Urothelium cell line (cell line): ENCODE data around the gene AVP.
"Not testable (repeated sequence)": the region's sequence is repeated elsewhere in the genome, so short reads cannot be mapped to it uniquely, and the experiment has no call there.

Experiments used
- DNase-seq: peaks from one replicate; pipeline ENCODE4 v3.0.0; 2011; ENCODE audit warnings: low spot score, mixed read lengths
- FAIRE-seq: peaks from 2 replicates; lab custom pipeline; 2011; peaks lifted over from hg19 to GRCh38; lab: Jason Lieb, UNC

AVP gene, protein sequence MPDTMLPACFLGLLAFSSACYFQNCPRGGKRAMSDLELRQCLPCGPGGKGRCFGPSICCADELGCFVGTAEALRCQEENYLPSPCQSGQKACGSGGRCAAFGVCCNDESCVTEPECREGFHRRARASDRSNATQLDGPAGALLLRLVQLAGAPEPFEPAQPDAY

DNA sequence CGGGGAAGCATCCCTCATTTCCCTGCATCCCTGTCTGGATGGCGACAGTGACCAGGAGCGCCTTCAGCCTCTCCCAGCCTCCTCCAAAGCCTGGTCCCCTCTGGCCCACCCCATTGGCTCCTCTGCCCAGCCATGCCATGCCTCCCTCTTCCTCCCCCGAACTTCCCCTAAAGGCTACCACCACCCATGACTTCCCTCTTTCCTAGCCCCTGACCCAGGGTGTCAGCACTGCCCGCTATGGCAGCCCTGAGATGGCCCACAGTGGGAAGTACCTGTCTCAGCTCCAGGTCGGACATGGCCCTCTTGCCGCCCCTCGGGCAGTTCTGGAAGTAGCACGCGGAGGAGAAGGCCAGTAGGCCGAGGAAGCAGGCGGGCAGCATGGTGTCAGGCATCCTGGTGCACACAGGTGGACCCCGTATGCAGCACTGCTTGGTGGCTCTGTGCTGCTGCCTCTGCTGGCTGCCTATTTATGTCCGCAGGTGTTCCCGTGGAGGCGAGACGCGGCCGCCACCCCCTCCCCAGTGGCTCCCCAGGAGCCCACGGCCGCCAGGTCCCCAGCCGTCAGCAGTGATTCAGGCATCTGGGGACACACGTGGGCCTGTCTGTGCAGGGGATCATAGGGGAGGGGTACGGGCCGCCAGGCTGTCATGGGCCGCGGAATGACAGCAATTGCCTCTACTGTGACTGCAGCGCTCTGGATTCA lies at the start of gene AVP:
Gene AVP, minus strand, starts transcription at position 442 of the 703 bp plus-strand sequence. Its CDS starts 50 bp downstream, at position 392.
- DNase-seq (no peak), FAIRE-seq (no peak)

DNA sequence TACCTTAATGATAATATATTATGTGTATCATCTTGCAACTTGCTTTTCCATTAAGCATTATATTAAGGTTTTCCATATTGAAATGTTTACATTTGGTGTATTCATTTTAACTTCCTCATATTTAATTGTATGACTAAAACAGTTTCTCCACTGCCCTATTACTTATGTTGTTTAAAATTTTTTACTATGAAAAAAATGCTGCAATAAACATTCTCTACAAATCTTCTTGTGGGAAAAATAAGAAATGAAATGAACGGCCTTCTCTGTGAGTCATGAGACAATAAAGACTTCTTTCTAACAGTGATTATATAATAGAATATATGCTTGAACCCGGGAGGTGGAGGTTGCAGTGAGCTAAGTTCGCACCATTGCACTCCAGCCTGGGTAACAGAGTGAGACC lies 49.6 kb upstream of the AVP start:
- no peak for DNase-seq

DNA sequence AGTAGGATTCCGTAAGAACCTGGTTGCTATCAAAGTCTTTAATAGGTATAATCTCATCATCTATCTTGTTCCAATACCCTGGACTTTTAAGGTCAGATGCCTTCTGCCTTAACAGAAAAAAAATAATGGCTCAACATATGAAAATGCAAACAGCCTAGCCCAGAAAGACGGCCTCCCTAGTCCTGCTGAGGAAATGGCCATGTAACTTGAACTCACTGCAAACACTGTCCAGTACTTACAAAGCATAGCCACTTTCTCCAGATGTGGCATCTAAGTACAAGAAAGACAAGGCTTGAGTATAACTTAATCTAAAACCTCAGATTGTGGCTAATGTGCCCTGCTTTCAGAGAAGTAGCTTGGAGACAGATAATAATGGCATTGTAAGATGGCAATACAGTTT lies 48.6 kb upstream of the AVP start:
- FAIRE-seq (no peak), DNase-seq (no peak)

More for the DNA sequence above, 49.6 kb upstream of the AVP start:
- no peak for FAIRE-seq

DNA sequence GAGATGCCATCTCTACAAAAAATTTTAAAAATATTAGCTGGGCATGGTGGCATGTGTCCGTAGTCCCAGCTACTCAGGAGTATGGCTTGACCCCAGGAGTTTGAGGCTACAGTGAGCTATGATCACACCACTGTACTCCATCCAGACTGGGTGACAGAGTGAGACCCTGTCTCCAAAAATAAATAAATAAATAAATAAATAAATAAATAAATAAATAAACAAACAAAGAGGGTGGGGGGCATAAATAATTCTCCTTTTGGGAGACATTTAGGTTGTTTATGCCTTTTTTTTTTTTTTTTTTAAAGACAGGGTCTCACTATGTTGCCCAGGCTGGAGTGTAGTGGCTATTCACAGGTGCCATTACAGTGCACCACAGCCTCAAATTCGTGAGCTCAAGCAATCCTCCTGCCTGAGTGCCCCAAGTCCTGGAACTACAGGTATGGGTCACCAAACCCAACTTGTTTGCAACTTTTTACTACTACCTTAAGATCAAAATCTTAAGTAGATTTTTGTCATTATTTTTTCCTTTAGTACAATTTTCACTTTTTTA lies 45.6 kb upstream of the AVP start:
- no peak for FAIRE-seq
- no peak for DNase-seq

DNA sequence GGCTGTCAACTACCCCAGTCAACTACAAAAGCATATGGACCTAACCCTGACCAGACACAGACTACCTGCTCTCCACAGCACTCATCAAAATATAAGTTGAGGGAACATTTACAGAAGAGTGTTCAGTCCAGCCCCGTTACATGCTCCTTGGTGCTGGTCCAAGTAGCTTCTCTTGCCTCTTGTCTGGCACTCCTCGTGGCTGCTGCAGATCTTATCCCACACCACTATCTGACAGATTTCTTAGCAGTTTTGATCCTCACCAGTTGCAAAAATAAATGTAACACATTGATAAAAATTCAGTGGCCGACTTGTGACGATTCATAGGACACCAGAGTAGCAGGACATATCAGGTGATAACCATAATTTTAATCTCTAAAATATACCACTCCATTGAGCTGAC lies 44.6 kb upstream of the AVP start:
- no peak for DNase-seq
- FAIRE-seq: no peak

DNA sequence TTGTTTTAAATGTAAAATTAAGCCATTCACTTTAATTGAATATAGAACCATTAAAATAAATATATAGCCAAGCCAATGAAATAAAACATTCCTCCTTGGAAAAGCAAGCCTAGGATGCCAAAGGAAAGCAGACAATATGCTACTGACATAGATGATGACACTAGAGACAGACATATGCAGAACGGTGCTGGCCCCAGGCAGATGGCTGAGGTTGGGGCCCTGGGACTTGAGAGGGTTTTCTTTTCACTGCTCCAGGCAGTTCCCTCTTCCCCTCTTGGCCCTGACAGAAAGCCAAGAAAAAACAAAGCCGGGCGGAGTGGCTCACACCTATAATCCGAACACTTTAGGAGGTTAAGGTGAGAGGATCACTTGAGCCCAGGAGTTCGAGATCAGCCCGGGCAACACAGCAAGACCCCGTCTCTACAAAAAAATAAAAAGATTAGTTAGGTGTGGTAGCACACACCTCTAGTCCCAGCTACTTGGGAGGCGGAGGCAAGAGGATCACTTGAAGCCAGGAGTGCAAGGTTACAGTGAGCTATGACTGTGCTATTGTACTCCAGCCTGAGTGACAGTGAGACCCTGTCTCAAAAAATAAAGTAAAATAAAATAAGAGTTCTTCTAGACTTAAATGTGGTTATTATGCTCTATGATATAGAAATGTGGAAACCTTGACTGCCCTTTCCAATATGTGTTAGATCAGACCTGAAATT lies 43.9 kb upstream of the AVP start:
- no peak for DNase-seq
- FAIRE-seq: no peak

DNA sequence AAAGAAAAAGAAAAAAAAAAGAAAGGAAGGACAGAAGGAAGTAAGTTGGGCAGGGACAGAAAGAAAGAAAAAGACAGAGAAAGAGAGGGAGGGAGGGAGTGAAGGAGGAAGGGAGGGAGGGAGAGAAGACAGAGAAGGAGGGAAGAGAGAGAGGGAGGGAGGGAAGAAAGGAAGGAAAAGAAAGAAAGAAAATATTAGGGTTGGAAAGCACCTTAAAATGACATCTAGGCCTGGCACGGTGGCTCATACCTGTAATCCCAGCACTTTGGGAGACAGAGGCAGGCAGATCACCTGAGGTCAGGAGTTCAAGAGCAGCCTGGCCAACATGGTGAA lies 42.0 kb upstream of the AVP start:
- DNase-seq: no peak

DNA sequence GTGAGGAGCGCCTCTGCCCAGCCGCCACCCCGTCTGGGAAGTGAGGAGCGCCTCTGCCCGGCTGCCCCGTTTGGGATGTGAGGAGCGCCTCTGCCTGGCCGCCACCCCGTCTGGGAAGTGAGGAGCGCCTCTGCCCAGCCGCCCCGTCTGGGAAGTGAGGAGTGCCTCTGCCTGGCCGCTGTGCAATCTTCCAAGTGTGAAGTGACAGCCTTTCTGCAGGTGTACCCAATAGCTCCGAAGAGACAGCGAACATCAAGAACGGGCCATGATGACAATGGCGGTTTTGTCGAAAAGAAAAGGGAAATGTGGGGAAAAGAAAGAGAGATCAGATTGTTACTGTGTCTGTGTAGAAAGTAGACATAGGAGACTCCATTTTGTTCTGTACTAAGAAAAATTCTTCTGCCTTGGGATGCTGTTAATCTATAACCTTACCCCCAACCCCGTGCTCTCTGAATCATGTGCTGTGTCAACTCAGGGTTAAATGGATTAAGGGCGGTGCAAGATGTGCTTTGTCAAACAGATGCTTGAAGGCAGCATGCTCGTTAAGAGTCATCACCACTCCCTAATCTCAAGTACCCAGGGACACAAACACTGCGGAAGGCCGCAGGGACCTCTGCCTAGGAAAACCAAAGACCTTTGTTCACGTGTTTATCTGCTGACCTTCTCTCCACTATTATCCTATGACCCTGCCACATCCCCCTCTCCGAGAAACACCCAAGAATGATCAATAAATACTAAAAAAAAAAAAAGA lies 41.4 kb upstream of the AVP start:
- FAIRE-seq: not testable (repeated sequence)

More for the DNA sequence above, 42.0 kb upstream of the AVP start:
- no peak for FAIRE-seq

DNA sequence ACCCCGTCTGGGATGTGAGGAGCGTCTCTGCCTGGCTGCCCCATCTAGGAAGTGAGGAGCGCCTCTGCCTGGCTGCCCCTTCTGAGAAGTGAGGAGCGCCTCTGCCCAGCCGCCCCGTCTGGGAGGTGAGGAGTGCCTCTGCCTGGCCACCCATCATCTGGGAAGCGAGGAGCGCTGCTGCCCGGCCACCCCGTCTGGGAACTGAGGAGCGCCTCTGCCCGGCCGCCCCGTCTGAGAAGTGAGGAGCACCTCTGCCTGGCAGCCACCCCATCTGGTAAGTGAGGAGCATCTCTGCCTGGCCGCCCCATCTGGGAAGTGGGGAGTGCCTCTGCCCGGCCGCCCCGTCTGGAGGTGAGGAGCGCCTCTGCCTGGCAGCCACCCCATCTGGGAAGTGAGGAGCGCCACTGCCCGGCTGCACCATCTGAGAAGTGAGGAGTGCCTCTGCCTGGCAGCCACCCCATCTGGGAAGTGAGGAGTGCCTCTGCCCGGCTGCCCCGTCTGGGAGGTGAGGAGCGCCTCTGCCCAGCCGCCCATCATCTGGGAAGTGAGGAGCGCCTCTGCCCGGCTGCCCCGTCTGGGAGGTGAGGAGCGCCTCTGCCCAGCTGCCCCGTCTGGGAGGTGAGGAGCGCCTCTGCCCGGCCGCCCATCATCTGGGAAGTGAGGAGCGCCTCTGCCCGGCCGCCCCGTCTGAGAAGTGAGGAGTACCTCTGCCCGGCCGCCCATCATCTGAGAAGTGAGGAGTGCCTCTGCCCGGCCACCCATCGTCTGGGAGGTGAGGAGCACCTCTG lies 40.4 kb upstream of the AVP start:
- FAIRE-seq, DNase-seq: not testable (repeated sequence)

More for the DNA sequence above, 41.4 kb upstream of the AVP start:
- DNase-seq: not testable (repeated sequence)

DNA sequence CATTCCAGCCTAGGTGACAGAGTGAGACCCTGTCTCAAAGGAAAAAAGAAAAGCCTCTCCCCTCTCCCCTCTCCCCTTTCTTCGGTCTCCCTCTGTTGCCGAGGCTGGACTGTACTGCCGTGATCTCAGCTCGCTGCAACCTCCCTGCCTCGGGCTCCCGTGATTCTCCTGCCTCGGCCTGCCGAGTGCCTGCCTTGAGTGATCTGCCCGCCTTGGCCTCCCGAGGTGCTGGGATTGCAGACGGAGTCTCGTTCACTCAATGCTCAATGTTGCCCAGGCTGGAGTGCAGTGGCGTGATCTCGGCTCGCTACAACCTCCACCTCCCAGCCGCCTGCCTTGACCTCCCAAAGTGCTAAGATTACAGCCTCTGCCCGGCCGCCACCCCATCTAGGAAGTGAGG lies 39.6 kb upstream of the AVP start:
- DNase-seq, FAIRE-seq: not testable (repeated sequence)

DNA sequence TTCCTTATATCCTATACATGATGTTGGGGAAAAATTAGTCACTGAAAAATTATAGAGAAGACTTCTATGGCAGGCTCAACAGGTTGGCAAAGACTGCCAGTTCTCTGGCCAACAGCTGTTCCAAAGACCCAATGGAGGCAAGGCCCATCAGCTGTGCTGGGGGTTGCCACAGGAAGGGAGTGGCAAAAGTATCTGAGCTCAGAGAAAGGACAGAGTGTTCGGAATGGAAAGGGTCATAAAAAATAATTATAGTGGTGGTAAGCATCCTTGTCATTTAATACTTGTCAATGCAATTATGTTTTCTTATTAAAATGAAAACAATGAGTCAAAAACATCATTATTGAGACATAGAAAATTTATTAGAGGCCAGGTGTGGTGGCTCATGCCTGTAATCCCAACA lies 39.0 kb upstream of the AVP start:
- DNase-seq (no peak), FAIRE-seq (no peak)

DNA sequence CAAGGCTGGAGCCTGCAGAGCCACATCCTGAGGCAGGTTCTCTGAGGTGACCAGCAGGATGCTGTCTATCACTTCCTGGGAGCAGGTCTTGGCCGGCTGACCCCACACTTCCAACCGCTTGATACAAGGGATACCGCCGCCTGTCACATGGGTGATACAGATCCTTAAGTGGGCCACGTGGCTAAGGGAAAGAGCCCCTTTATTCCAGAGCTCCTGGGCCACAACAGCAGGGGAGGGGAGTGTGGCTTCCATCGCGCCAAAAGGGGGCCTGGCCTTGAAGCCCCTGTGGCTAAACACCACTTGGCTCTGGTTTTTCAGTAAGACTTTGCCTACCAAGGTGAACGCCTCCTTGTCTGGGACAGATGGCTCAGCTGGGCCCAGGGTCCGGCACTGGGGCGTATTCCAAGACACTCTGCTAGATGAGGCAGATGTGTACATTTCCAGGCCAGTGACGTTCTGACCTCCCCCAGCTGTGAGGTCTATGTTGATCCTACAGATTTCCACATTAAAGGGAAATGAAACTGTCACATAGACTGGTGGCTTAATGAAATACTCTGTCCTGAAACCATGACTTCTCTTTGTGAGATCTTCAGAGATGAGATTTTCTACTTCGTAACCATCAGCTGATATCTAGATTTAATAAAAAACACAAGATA lies 37.6 kb upstream of the AVP start:
- no peak for FAIRE-seq

DNA sequence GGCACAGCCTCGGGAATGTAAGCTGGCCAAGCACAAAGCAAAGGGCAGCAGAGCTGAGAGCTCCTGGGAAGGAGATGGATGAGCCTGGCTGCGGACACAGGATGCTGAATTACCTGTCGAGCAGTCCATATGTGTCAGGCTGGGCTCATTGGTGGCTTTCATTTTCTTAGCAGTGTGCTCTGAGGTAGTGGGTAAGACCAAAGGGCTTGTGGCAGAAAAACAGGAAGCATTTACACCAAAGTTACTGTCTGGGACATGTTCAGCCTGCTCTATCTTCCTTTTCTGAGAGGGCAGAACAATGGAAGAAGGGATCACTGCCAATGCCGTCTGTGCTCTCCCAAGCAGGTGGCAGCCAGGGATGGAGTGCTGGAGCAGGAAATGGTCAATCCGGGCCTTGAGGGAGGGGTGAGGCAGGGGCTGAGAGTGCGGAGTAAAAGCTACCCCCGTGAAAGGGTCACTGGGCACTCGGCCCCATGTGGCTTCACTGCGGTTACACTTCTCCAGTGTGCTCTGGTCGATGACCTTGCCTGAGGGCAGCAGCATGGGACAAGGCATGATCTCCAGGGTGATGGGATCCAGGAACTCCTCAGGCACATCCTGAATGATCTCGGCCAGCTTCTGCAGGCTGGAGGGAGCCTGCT lies 36.9 kb upstream of the AVP start:
- no peak for DNase-seq
- no peak for FAIRE-seq

More for the DNA sequence above, 37.6 kb upstream of the AVP start:
- DNase-seq: no peak

DNA sequence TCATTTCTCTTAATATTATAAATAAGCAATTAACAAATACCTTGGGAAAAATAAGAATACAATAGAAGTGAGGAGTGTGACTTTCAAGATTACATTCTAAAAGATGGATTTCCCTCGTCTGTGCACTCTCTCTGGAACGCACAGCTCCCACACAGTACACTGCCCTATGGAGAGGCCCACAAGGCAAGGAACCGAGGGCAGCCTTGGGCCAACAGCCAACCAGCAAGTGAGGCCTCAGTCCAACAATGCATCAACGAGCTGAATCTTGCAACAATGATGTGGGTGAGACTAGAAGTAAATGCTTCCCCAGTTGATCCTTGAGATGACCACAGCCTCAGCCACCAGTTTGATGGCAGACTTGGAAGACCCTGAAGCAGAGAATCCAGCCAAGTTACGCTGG lies 34.5 kb upstream of the AVP start:
- no peak for FAIRE-seq
- DNase-seq: no peak

DNA sequence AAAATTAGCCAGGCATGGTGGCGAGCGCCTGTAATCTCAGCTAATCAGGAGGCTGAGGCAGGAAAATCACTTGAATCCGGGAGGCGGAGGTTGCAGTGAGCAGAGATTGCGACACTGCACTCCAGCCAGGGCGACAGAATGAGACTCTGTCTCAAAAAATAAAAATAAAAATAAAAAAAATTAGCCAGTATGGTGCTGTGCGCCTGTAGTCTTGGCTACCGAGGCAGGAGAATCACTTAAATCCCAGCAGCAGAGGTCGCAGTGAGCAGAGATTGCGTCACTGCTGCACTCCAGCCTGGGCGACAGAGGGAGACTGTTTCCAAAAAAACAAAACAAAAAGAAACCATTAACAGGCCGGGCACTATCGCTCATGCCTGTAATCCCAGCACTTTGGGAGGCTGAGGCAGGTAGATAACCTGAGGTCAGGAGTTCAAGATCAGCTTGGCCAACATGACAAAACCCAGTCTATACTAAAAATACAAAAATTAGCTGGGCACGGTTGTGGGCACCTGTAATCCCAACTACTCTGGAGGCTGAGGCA lies 33.4 kb upstream of the AVP start:
- not testable (repeated sequence) for FAIRE-seq
- peak; percentile 30 for DNase-seq

DNA sequence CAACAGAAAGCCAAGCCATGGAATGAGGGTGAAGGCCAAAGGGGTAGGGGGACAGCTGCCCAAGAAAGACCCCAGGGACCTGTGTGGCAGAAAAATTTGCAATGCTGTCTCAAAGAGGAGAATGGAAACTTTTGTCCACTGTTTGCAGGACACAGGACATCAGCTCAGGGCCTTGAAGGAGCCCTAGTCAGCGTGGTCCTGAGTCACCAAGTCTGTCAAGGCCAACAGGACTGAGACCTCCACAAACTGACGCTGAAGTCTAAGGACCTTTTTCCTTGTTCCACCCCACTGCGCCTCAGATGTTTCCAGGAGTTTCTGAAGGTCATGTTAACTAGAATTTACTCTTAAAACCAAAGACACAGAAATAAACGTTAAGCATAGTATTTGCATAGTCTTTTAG lies 31.8 kb upstream of the AVP start:
- FAIRE-seq: no peak
- DNase-seq: no peak

DNA sequence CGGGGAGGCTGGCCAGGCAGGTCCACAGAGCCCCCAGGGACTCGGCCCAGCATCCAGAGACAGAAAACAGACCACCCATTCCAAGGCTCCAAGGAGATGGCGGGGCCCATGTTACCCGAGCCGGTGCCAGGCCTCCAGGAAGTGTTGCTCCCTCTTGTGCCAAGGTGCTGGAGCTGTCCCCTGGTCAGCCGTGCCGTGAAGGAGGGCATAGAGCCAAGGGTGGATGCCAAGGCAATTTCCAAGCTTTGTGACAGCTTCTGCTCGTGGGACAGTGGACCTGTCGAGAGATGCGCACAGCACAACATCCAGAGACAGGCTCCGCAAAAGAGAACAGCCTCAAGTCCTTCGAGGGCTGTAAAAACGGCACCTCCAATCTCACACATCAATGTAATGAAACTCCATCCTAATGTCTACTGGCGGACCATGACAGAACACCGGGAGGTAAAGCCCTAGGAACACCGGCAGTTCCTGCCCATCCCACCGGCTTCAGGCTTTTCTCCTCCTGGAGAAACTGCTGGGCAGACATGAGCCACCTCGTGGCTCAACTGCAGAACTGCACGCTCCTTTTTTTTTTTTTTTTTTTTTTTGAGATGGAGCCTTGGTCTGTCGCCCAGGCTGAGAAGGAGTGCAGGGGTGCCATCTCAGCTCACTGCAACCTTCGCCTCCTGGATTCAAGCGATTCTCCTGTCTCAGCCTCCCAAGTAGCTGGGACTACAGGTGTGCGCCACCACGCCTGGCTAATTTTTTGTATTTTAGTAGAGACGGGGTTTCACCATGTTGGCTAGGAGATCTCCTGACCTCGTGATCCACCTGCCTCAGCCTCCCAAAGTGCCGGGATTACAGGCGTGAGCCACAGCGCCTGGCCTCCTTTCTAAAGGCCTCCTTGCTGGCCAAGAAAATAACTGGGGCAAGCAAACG lies 30.9 kb upstream of the AVP start:
- no peak for FAIRE-seq
- DNase-seq: peak; percentile 84

DNA sequence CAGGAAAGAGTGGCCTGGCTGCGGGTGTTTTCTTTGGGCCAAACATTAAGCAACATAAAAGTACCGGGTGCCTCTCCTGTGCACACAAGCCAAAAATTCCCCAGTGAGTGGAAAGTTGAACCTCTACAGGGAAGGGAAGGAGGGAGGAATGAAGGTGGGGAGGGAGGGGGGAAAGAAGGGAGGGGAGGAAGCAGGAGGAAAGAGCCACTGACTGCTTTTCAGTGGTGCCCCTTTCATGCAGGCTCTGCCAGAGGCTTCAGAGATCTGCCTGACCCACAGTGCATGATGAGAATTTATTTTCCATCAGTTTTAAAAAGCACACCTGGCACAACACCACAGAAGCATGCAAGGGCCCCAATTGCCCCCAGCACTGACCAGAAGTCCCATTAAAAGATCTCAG lies 27.5 kb upstream of the AVP start:
- FAIRE-seq (no peak), DNase-seq (no peak)
